HG03460 (cell line): Measurements from ENCODE around the gene MYO15B.

Source experiments
- ATAC-seq: cut with Tn5 transposase; IDR thresholded peaks from one replicate; pipeline ENCODE4 v1.9.1; 2021; ENCODE audit not compliant: unreplicated experiment

The MYO15B gene

DNA sequence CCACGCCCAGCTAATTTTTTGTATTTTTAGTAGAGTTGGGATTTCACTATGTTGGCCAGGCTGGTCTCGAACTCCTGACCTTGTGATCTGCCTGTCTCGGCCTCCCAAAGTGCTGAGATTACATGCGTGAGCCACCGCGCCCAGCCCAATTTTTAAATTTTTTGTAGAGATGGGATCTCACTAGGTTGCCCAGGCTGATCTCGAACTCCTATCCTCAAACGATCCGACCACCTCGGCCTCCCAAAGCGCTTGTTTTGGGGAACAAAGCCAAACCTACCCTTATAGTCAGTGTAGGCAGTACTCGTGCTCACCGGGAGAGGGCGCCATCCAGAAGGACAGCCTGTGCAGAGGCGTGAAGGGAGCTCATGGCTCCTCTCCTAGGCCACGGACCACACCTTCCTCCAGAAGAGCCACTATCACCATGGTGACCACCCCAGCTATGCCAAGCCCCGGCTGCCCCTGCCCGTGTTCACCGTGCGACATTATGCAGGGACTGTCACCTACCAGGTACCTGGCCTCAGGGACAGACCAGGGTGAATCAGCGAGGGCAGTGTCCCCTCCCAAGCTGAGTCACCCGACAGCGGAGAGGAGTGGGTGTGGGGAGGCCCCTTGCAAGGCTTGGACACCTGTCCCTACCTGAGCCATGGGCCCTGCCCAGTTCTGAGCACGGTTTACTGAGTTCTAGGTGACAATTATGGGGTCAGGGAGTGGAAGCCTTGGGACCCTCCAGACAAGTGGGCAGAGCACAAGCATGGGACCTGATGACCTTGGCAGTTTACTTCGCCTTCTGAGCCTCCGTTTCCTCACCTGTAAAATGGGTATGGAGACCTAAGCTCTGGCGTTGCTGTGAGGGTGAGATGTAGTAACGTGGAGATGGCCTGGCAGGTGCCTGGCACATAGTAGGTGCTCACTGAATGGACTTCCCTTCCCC is 13.7 kb downstream of the MYO15B start:
- ATAC-seq = no peak

DNA sequence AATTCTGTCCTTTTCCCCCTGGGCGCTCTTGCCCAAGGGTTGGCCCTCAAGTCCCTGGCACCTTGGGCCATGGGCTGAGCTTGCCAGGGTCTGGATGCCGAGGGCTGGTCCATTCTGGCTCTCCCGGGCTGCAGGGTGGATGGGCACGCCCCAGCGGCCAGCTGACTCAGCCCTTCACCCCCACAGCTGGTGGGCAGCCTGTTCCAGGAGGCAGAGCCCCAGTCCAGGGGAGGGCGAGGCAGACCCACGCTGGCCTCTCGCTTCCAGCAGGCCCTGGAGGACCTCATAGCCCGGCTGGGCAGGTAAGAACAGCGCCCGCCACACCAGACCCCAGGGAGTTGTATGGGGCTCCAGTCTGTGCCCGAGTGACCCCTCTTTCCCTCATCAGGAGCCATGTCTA is 15.0 kb downstream of the MYO15B start:
- no peak for ATAC-seq

DNA sequence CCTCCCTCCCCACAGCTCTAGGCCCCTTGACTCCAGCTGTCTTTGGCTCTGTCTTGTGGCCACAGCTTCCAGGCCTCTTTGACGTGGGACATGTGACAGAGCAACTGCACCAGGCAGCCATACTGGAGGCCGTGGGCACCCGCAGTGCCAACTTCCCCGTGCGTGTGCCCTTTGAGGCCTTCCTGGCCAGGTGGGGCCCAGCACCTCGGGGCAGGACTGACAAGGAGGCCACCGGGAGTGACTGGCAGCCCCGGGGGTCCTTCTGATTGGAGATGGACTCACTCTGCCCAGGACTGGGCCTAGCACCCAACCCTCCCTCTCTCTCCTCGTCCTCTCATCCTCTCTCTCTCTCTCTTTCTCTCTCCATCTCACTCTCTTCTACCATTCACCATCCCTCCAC is 15.5 kb downstream of the MYO15B start:
- ATAC-seq = no peak

DNA sequence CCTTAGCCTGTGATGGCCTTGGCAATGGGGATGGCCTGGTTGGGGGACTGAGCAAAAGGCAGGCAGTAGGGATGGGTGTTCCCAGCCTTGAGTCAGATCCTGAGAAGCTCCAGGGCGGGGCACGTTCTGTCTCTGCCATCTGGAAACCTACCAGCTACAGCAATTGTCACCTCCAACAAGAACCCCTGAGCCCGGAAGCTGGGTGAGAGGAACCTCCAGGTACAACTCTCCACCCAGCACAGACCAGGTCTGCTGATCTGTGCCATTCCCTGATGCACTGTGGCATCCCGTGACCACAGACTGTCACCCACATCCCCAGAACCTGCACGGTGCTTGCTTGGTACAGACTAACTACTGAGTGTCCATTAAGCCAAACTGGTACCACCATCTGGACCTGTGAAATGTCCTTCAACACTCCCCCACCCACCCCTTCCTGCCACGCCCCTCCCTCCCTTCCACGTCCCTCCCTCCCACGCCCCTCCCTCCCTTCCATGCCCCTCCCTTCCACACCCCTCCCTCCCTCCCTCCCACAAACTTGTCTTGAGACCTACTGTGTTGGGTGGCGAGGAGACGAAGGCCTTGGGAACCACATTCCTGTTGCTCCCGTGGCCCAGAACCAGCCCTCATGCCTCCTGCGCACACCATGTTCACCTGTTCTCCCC is 16.6 kb downstream of the MYO15B start:
- no peak for ATAC-seq

DNA sequence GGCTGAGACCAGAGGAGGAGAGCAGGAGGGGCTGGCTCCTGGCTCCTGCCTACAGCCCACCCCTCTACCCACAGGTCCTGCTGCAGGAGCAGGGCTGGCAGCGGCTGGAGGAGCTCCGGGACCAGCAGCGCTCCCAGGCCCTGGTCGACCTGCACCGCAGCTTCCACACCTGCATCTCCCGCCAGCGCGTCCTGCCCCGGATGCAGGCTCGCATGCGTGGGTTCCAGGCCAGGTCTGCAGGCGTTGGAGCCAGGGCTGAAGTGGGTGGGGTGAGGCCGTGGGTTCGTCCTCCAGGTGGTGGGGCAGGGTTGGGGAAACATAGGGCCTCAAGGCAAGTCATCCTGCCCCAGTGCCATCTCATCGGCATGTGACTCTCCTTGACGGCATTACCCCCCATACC is 18.2 kb downstream of the MYO15B start:
- ATAC-seq = no peak

DNA sequence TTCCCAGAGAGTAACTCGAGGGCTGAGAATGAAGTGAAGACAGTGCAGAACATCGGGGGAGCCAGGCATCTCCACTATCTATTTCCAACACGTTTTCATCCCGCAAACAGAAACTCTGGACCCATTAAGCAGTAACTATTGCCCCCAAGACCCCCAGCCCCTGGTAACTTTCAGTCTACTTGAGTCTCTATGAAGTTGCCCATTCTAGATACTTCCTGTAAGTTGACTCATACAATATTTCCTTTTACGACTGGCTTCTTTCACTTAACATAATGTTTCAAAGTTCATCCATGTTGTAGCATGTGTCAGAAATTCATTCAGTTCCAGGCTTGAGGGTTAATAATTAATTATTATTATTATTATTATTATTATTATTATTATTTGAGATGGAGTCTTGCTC is 19.5 kb downstream of the MYO15B start:
- no peak for ATAC-seq

DNA sequence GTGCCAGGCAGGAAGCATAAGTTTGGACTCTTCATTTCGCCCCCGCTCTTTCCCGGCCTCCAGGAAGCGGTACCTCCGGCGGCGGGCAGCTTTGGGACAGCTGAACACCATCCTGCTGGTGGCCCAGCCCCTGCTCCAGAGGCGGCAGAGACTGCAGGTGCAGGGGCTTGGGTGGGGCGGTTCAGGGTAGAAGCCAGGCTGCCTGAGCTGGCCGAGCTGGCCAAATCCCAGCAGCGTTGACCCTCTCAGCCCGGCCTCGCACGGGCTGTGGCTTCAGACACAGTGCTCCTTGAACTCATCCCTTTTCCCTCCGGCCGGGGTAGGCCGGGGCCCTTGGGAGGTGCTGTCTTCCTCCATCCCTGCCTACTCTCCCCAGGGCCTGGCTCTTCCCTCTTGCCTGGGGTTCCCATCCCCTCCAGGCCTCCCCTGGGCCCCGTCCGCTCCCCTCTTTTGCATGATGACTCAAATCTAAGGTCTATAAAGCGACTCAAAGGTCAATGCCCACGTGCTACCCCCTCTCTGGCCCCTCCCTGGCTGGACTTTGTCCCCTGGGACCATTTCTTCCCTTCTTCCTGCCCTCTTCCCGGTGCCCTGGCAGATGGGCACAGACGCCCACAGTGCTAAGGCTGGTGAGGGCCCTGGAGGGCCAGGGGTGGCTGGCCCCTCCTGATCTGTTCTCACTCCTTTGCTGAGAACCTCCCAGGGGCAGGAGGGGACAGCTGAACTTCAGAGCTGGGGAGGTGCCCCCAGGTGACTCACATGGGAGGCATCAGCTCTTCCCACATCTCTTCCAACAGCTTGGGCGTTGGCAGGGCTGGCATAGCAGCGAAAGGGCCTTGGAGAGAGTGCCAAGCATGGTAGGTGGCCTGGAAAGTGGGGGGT is 22.7 kb downstream of the MYO15B start:
- ATAC-seq = no peak

DNA sequence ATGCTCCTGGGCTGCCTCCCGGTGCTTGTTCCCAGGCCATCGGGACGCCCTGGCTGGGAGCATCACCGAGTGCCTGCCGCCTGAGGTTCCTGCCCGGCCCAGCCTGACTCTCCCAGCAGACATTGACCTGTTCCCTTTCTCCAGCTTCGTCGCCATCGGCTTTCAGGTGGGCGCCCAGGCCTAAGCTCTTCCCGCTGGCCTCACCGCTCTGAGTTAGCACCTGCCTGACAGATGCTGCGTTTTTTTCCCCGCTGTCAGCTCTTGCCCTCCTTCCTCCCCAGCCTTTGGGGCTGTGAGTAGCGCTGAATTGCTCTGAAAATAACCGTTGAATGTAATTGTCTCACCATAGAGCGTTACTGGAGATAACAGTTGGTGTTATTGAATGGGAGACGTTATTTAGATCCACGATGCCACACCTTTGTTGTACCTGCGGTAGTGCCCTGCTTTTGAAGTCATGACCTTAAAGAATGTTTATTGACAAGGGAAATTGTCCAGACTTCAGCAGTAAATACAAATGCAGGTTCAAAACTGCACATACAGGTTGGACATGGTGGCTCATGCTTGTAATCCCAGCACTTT is 24.3 kb downstream of the MYO15B start:
- ATAC-seq = no peak

DNA sequence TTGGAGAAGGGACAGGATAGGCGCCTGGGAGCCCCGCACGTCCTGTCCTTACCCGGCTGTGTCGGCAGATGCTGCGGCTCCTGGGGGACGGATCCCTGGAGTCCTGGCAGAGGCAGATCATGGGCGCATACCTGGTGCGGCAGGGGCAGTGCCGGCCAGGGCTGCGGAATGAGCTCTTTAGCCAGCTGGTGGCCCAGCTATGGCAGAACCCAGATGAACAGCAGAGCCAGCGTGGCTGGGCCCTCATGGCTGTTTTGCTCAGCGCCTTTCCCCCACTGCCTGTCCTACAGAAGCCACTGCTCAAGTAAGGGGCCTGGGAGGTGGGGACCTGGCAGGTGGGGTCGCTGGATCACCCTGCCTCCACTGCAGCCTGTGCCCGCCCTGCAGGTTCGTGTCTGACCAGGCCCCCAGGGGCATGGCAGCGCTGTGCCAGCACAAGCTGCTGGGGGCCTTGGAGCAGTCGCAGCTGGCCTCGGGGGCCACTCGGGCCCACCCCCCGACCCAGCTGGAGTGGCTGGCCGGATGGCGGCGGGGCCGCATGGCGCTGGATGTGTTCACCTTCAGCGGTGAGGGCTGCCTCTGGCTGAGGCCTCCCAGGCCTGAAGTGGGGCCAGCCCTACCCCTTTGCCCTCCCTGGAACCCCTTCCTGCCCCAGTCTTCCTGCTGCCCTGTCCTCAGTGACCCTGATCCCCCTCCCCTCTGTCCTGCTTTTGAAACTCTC is 25.5 kb downstream of the MYO15B start:
- no peak for ATAC-seq

DNA sequence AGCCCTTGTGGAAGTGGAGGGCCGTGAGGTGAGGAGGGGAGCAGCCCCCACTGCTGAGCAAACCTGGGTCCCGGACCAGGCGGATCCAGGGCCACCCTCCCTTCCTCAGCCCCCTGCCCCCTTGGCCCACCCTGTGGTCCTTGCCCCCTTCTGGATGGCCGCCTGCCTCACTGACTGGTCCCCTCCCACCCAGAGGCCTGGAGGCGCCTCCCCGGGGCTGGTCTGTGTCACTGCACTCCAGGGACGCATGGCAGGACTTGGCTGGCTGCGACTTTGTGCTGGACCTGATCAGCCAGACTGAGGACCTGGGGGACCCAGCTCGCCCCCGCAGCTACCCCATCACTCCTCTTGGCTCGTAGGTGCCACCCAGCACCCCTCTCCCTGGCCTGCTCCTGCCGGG is 26.4 kb downstream of the MYO15B start:
- ATAC-seq = no peak

DNA sequence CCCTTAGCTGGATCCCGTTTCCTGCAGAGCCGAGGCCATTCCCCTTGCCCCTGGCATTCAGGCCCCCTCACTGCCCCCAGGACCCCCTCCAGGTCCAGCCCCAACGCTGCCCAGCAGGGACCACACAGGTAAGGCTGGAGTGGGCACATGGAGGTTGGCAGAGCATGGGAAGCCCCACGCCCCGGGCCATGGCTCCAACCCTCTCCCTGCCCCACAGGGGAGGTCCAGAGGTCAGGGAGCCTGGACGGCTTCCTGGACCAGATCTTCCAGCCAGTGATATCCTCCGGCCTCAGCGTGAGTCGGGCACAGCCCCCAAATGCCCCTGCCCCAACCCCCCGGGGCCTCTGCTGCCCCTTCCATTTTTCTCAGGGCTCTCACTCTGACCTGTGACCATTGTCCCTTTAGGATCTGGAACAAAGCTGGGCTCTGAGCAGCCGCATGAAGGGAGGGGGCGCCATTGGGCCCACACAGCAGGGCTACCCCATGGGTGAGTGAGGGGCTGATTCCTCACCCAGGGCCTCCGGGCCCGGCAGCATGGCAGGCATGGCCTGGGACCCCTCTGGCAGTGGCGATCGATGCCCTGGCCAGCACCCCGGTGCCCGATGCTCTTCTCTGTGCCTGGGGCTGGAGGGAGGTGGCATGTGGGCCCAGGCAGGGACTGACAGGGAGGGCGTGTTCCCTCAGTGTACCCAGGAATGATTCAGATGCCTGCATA is 27.1 kb downstream of the MYO15B start:
- ATAC-seq = no peak

DNA sequence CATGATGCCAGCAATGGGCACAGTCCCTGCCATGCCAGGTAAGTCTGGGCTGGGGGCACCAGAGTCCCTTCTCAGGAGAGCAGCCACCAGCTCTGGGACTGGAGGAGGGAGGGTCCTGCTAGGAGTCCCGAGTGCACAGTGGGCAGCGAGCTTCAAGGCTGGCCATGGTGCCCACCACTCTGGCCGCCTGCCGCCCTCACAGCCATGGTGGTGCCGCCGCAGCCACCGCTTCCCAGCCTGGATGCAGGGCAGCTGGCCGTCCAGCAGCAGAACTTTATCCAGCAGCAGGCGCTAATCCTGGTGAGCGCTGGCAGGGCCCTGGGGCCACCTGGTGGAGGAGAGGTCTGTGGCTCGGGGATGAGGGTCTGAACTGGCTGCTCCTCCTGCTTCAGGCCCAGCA is 27.7 kb downstream of the MYO15B start:
- ATAC-seq = no peak

DNA sequence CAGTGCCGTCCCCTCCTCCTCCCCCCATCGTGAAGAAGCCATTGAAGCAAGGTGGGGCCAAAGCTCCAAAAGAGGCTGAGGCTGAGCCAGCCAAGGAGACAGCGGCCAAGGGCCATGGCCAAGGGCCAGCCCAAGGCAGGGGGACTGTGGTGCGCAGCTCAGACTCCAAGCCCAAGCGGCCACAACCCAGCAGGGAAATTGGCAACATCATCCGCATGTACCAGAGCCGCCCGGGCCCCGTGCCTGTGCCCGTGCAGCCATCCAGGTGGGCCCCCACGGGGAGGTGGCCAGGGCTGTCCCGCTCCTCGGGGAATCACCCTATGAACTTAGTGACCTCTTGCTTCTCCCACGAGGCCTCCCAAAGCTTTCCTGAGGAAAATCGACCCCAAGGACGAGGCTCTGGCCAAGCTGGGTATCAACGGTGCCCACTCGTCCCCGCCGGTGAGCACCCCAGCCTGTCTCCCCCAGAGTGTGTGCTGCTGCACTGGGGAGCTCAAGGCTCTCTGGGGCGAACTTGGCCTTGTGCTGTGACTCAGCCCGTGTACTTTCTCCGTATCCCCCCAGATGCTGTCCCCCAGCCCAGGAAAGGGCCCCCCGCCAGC is 29.0 kb downstream of the MYO15B start:
- no peak for ATAC-seq

DNA sequence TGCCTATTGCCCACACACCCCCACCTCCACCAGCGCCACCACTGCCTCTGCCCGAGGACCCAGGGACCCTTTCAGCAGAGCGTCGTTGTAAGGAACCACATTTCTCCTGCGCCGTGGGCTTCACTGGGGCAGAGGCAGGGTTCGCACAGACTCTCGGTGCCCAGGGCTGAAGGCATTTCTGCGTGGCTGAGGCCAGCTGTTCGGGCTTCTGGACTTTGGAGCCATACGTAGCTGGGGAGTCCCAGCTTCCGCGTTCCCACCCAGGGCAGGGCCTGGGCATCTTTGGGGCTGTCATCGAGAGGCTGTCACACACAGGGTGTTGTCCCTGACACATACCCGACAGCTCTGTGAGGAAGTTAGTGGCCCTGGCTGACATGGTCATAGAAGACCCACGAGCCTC is 29.6 kb downstream of the MYO15B start:
- ATAC-seq = no peak

DNA sequence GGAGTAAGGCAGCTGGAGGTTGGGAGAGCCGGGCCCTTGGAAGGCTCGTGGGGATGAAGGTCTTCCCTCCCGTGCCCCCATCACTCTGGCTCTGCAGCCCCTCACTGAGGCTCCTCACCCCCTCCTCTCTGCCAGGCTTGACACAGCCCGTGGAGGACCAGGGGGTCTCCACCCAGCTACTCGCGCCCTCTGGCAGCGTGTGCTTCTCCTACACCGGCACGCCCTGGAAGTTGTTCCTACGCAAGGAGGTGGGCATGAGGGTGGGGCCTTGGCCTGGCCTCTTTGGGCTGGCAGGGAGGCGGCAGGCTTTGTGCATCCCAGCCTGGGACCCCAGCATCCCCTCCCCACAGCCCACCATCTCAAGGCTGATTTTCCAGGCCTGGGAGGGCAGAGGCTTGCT is 30.1 kb downstream of the MYO15B start:
- no peak for ATAC-seq

DNA sequence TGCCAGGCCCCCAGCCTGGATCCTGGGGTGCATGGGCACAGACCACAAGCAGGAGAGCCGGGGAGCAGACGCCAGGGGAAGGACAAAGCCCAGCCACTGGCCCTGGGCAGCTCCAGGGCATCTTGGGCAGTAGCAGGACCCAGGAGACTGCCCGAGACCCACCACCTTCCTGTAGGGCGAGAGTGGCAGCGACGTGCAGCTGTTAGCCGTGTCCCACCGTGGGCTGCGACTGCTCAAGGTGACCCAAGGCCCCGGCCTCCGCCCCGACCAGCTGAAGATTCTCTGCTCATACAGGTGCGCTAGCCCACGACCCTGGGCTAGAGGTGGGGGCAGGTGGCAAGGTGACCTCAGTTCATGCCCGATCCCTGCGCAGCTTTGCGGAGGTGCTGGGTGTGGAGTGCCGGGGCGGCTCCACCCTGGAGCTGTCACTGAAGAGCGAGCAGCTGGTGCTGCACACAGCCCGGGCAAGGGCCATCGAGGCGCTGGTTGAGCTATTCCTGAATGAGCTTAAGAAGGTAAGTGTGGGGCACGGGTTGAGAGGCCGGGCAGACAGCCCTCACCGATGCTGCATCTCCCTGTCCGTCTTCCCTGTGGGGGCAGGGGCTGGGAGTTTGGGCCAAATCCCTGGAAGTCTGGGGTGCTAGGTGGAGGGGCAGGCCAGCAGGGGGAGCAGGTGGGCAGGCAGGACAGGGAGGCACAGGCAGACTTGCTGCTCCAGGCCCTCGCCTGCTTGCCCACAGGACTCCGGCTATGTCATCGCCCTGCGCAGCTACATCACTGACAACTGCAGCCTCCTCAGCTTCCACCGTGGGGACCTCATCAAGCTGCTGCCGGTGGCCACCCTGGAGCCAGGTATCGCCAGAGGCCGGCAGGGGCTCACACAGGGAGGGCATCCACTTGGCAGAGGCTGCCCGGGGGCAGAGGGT is 32.2 kb downstream of the MYO15B start:
- no peak for ATAC-seq

DNA sequence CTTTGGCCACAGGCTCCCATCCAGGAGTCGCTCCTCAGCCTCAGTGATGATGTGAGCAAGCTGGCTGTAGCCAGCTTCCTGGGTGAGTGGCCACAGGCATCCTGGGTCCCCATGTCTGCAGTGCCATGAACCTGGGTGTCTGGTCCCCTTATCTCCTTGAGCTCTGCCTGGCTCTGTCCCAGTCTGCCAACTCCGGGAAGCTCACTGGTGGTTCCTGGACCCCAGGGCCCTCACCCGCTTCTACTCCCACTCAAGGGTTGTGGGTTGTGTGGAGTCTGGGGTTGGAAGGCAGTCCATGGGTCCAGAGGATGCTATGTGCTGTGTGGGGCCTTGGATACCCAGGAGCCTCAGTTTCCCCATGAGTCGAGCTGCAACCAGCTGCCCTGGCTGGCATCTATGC is 33.9 kb downstream of the MYO15B start:
- ATAC-seq = no peak

DNA sequence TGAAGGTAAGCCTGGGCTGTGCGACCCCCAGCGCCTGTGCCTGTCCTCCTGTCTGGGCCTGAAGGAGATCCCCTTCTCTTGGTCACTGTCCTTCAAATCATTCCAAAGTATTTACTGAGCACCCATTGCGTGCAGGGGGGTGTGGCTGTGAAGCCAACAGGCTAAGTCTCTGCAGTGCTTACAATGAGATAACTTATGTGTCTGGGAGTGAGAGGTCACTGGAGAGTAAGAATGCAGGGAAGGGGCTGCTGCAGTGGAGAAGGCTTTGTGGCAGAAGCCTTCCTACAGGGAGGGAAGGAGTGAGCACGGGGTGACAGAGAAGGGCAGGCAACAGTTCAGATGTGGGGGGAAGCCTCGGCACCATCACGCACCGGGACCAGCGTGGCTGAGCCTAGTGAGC is 34.5 kb downstream of the MYO15B start:
- no peak for ATAC-seq
